ENCODE measurements around the gene TMEM39B. TPM values are rescaled to one million over a fixed set of nuclear protein-coding genes. Genes with fewer than 3 reads are reported as not detected.

Gene TMEM39B
- total and polyA plus RNA-seq, 2 donors (not counting 3 experiments of a cell fraction or from before 2014, with no cell fraction given) = 47.3 to 64.3 TPM

GRCh38 chr1:32106663-32107275, 34.0 kb downstream of the TMEM39B start:
- no peak for DNase-seq (ENCODE audit: low read depth, low spot score)
- intact Hi-C loops (cut with micrococcal nuclease) (loop anchor here (5.0 kb wide), 1 partner anchor 286 kb away; the partner anchor contains the start of gene BSDC1), dilution Hi-C loops (cut with MboI; ENCODE audit: extremely low pct_ligation_motif_present, low sequenced_read_pairs) (no loop called here)
- H3K36me3 ChIP-seq (ENCODE audit: control insufficient read depth in 2 of 2, extremely low read depth in 1 of 2, insufficient read depth in 2 of 2, low read length in 2 of 2) = peaks cover under 1 to 6% of the 10 kb centered on the region in 2 experiments
- no peaks in the 10 kb centered on the region for H4K20me1 ChIP-seq (replicated peaks; ENCODE audit: control insufficient read depth, extremely low read depth, insufficient read depth, low read length)
- H3K9me1 ChIP-seq (replicated peaks; ENCODE audit: control insufficient read depth, extremely low read depth, insufficient read depth, low read length) = no peaks in the 10 kb centered on the region
- BruUV-seq (replicated peaks) = no TSS peak
- H3K4me1 ChIP-seq (ENCODE audit: control insufficient read depth, extremely low read depth, insufficient read depth, low read length) = peaks cover 4% of the 10 kb centered on the region
- no peak overlapping the region for H3K4me2 ChIP-seq (ENCODE audit: insufficient read depth, low read length)
- no peak overlapping the region for H3K27ac ChIP-seq (ENCODE audit: insufficient read depth, low read depth, low read length)
- no peak overlapping the region for H3K4me3 ChIP-seq (replicated peaks in 1 of 3; ENCODE audit: insufficient read depth in 1 of 3, low read depth in 1 of 3, low read length in 3 of 3)
- ChIA-PET POLR2A (no interaction called here), CTCF (interaction anchor here (1.0 to 3.4 kb wide), 3 partner anchors 34 to 73 kb away, joined by 3 to 55 read pairs (median 13); partner anchors contain the start of genes TMEM39B and TXLNA)
- no peak overlapping the region for H3K9ac ChIP-seq (replicated peaks; ENCODE audit: extremely low read depth, insufficient read depth, low read length)
- H3K27me3 ChIP-seq (ENCODE audit: control insufficient read depth in 2 of 2, insufficient read depth in 2 of 2, low read length in 2 of 2) = no peaks in the 10 kb centered on the region
- peaks cover 38% of the 10 kb centered on the region for H3K79me2 ChIP-seq (ENCODE audit: control insufficient read depth, insufficient read depth, low read length)
- H3K9me3 ChIP-seq (replicated peaks; ENCODE audit: control insufficient read depth, insufficient read depth, low read length) = no peaks in the 10 kb centered on the region
- no peak overlapping the region for H2AFZ ChIP-seq (ENCODE audit: low read depth, low read length)
- FAIRE-seq = no peak
- TF ChIP-seq GATA2 (IDR thresholded peaks at IDR 0.05; ENCODE audit: insufficient read depth, insufficient read length, low read depth, low read length) = no peak
- no peak for TF ChIP-seq FOS (IDR thresholded peaks at IDR 0.05; ENCODE audit: borderline replicate concordance, insufficient read depth, low read length)
- TF ChIP-seq MAX (IDR thresholded peaks at IDR 0.05; ENCODE audit: insufficient read depth, insufficient read length) = no peak
- no peak for TF ChIP-seq JUN (IDR thresholded peaks at IDR 0.05; ENCODE audit: borderline replicate concordance, insufficient read depth, insufficient read length, low read depth)
- TF ChIP-seq CTCF (IDR thresholded peaks at IDR 0.05; ENCODE audit: extremely low read depth in 1 of 2, insufficient read depth in 1 of 2, low read depth in 1 of 2, low read length in 2 of 2) = no peak
- TF ChIP-seq POLR2AphosphoS5 (IDR thresholded peaks at IDR 0.05; ENCODE audit: insufficient read depth, low read depth, low read length) = no peak
